MCF 10A (cell line): ENCODE measurements around the gene GLIS1. TPM values are rescaled to one million over a fixed set of nuclear protein-coding genes. Genes with fewer than 3 reads are reported as not detected.

ENCODE experiments used
- BruUV-seq: library from RNA; stranded (reverse); fragments of 400-500 nt; replicated peaks from 2 replicates; lab custom pipeline; 2021; lab: Mats Ljungman, UMichigan
- CTCF ChIA-PET: fragments of 300-600 bp; sonication (Branson Sonifier 250); formaldehyde crosslinking; extraction: SDS; loops from one replicate; lab custom pipeline; 2021; ENCODE audit warnings: antibody characterized with exemption, inconsistent platforms; lab: Yijun Ruan, JAX
- POLR2A ChIA-PET: fragments of 300-600, 350-650 bp; sonication (Branson Sonifier 250); formaldehyde crosslinking; extraction: SDS; loops from one replicate; lab custom pipeline; 2020; ENCODE audit warnings: antibody characterized with exemption, inconsistent platforms; lab: Yijun Ruan, JAX
- DNase-seq: peaks from one replicate; pipeline ENCODE4 v3.0.0-alpha.2; 2018; ENCODE audit not compliant: unreplicated experiment
- H3K27ac Mint-ChIP-seq: one replicate; pipeline ENCODE4 v1.8.0; 2022; ENCODE audit warnings: mild to moderate bottlenecking, low read depth, mixed read lengths; ENCODE audit not compliant: unreplicated experiment
- H3K27me3 Mint-ChIP-seq: one replicate; pipeline ENCODE4 v1.8.0; 2022; ENCODE audit warnings: mixed read lengths; ENCODE audit not compliant: insufficient read depth, unreplicated experiment
- H3K36me3 Mint-ChIP-seq: one replicate; pipeline ENCODE4 v1.8.0; 2022; ENCODE audit warnings: mild to moderate bottlenecking, moderate library complexity, mixed read lengths; ENCODE audit not compliant: insufficient read depth, unreplicated experiment
- H3K4me1 Mint-ChIP-seq: one replicate; pipeline ENCODE4 v1.8.0; 2022; ENCODE audit warnings: mixed read lengths; ENCODE audit not compliant: insufficient read depth, unreplicated experiment
- H3K4me3 Mint-ChIP-seq: one replicate; pipeline ENCODE4 v1.8.0; 2022; ENCODE audit warnings: mild to moderate bottlenecking, moderate library complexity, mixed read lengths; ENCODE audit not compliant: unreplicated experiment
- H3K9me3 Mint-ChIP-seq: one replicate; pipeline ENCODE4 v1.8.0; 2022; ENCODE audit warnings: mixed read lengths; ENCODE audit not compliant: unreplicated experiment
- intact Hi-C: fragments of 100-400 bp; cut with micrococcal nuclease; formaldehyde crosslinking; loops from 2 replicates; pipeline ENCODE4 v1.14.1; 2022
- total RNA-seq: library from RNA; stranded (reverse); gene quantifications from 2 replicates; pipeline ENCODE4 v1.2.3, GENCODE V29; 2022
- TF ChIP-seq, protein P1 (sequence below): fragments of 200-600 bp; IDR thresholded peaks from one replicate; pipeline ENCODE4 v1.8.0; 2022; ENCODE audit warnings: antibody characterized with exemption, mild to moderate bottlenecking; ENCODE audit not compliant: unreplicated experiment

The GLIS1 gene
- total RNA-seq, 1 experiment from 2014 or later: 0.93 TPM

DNA sequence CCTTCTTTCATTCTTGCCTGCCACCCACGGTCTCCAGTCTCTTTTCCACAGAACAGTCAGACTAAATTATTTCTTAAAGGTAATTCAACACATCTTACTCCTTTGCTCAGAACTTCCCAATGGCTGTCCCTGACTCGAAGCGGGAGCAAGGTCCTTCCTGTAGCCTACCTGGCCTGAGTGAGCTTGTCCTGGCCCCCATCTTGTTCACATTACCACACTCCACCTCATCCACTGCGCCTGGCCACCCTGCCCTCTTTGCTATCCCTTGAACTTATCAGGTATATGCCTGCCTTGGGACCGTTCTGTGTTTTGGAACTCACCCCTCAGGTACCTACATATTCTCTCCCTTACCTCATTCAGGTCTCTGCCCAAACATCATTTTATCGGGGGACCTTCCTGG, 13.3 kb upstream of the GLIS1 start:
- H3K27me3 Mint-ChIP-seq: peaks cover 22% of the 10 kb centered on the region

DNA sequence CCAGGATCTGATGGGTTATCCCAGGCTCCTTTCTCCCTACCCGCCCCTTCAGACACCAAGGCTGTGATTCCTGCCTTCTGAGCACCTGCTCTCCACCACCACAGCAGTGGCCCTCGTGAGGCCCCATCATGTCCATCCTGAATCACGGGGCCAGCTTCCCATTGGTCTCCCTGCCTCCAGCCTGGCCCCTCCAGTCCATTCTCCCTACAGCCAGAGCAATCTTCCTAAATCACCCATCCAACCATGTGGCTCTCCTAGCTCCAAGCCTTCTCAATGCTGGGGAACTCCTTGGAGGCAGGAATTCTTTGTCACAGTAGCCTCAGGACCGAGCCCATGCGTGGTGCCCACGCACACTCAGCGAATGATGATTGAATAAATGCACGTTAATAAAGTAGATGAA, 8.9 kb upstream of the GLIS1 start:
- no TSS peak for BruUV-seq
- peaks cover 7% of the 10 kb centered on the region for H3K36me3 Mint-ChIP-seq
- H3K27ac Mint-ChIP-seq: no peak overlapping the region
- TF ChIP-seq, protein P1, sequence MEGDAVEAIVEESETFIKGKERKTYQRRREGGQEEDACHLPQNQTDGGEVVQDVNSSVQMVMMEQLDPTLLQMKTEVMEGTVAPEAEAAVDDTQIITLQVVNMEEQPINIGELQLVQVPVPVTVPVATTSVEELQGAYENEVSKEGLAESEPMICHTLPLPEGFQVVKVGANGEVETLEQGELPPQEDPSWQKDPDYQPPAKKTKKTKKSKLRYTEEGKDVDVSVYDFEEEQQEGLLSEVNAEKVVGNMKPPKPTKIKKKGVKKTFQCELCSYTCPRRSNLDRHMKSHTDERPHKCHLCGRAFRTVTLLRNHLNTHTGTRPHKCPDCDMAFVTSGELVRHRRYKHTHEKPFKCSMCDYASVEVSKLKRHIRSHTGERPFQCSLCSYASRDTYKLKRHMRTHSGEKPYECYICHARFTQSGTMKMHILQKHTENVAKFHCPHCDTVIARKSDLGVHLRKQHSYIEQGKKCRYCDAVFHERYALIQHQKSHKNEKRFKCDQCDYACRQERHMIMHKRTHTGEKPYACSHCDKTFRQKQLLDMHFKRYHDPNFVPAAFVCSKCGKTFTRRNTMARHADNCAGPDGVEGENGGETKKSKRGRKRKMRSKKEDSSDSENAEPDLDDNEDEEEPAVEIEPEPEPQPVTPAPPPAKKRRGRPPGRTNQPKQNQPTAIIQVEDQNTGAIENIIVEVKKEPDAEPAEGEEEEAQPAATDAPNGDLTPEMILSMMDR: no peak
- peaks cover 34% of the 10 kb centered on the region for H3K27me3 Mint-ChIP-seq
- intact Hi-C loops: no loop called here
- peaks cover 8% of the 10 kb centered on the region for H3K9me3 Mint-ChIP-seq
- no peak overlapping the region for H3K4me3 Mint-ChIP-seq
- no peaks in the 10 kb centered on the region for H3K4me1 Mint-ChIP-seq
- DNase-seq: no peak
- ChIA-PET POLR2A (no interaction called here), CTCF (interaction anchor here (1.2 kb wide), 1 partner anchor 10 kb away, joined by 3 read pairs; no protein-coding TSS in a partner anchor)

More for the DNA sequence above, 13.3 kb upstream of the GLIS1 start:
- H3K27ac Mint-ChIP-seq: no peak overlapping the region
- TF ChIP-seq, protein P1: no peak
- no peaks in the 10 kb centered on the region for H3K9me3 Mint-ChIP-seq
- ChIA-PET CTCF (interaction anchor here (1.0 to 3.3 kb wide), 3 partner anchors 11 to 309 kb away, joined by 4 to 65 read pairs (median 12); no protein-coding TSS in a partner anchor), POLR2A (no interaction called here)
- peaks cover 7% of the 10 kb centered on the region for H3K36me3 Mint-ChIP-seq
- no peaks in the 10 kb centered on the region for H3K4me1 Mint-ChIP-seq
- no TSS peak for BruUV-seq
- H3K4me3 Mint-ChIP-seq: no peak overlapping the region
- no peak for DNase-seq
- intact Hi-C loops: loop anchor here (10.0 kb wide), 1 partner anchor 477 kb away; no protein-coding TSS in a partner anchor

DNA sequence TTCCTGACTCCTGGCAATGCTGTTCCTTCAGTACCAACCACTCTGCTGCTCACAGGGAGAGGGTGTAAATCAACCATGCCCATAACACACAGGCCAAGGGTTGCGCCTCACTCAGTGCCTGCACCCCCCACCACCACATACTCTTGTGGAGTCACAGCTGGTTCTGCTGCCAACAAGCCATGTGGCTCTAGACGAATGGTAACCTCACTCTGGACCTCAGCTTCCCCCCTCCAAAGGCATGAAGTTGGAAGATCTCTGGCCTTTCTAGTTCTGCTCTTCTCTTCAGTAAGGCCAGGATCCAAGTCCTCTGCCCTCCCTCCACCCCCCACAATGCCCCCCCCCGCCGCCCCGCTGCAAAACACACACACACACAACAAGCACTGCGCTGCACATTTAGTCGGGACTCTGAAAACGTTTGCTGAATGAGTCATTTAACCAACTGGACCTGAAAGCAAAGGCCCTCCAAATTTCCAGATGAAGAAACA, 1.7 kb upstream of the GLIS1 start:
- Mint-ChIP-seq H3K36me3 (no peaks in the 10 kb centered on the region), H3K27ac (no peak overlapping the region), H3K27me3 (peaks cover 12% of the 10 kb centered on the region), H3K9me3 (peaks cover 19% of the 10 kb centered on the region), H3K4me3 (no peak overlapping the region), H3K4me1 (no peaks in the 10 kb centered on the region)
- ChIA-PET CTCF (interaction anchor here (0.6 to 1.0 kb wide), 3 partner anchors 21 to 137 kb away, joined by 3 to 5 read pairs (median 3); no protein-coding TSS in a partner anchor), POLR2A (interaction anchor here (0.5 kb wide), 1 partner anchor 544 kb away, joined by 4 read pairs; no protein-coding TSS in a partner anchor)
- DNase-seq: peak; percentile 68
- intact Hi-C loops: no loop called here
- BruUV-seq: no TSS peak
- TF ChIP-seq, protein P1: no peak

DNA sequence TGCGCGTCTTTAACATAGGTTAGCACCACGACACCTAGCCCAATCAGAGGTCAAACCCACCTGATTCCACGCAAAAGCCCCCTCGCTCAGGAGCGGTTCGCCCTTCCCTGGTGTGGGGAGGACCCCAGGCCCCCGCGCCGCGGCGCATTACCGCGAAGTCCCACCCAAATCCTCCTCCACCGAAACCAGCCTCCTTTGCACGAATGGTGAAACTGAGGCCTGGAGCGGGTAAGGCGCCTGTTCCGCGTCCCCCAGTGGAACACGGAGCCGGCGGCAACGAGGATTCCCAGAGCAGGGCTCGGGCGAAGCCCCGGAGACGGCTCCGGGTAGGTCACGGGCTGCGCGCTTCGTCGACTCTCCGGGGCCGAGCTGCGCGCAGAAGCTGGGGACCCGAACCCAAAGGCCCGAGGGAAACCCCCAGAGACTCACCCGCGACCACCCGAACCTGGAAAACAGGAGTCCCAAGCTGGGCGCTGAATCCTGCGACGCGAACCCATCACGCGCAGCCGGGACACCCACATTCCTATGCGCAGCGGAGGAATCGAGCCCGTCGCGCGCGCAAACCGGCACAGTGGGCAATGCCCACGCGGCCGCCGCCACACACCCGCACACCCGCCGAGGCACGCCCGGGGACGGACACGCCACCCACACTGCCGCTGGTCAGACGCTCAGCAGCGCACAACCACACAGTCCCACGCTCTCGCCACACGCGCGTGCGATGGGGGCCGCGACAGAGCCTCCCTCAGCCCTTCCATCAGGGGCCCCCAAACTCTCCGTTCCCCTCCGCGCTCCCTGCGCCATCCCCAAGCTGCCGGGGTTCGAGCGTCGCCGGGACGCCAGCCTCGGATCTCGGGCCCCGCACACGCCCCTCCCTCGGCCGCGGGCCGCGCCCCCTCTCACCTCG, 507 bp downstream of the GLIS1 start:
- intact Hi-C loops: no loop called here
- POLR2A ChIA-PET: no interaction called here
- DNase-seq: no peak
- Mint-ChIP-seq H3K4me3 (peak overlapping the region; percentile 65), H3K27ac (no peak overlapping the region), H3K27me3 (peaks cover 6% of the 10 kb centered on the region), H3K4me1 (peaks cover 19% of the 10 kb centered on the region), H3K36me3 (peaks cover 4% of the 10 kb centered on the region), H3K9me3 (peaks cover 17% of the 10 kb centered on the region)
- CTCF ChIA-PET: no interaction called here
- no TSS peak for BruUV-seq
- TF ChIP-seq, protein P1: no peak
